Keratinocyte (primary cell): ENCODE results near the gene ZNF23. TPM values are rescaled to one million over a fixed set of nuclear protein-coding genes. Genes with fewer than 3 reads are reported as not detected.
A peak's percentile ranks its signal among the peaks of the same experiment; 100 is the strongest.

Experiments
- DNase-seq: peaks from one replicate; pipeline ENCODE4 v3.0.0-alpha.2; 2011; ENCODE audit warnings: low read depth, missing footprints, low spot score
- FAIRE-seq: peaks from 2 replicates; lab custom pipeline; 2011; peaks lifted over from hg19 to GRCh38; lab: Jason Lieb, UNC
- H2AFZ ChIP-seq: 2 replicates; pipeline ENCODE4 v1.6.0; 2012; ENCODE audit warnings: low read length, control low read depth, inconsistent platforms; ENCODE audit not compliant: control insufficient read depth
- H3K27ac ChIP-seq: 2 replicates; pipeline ENCODE4 v1.5.1; 2011; ENCODE audit warnings: low read length; ENCODE audit not compliant: control insufficient read depth, insufficient read depth
- H3K27me3 ChIP-seq: 3 replicates; pipeline ENCODE4 v1.6.0; 2011; ENCODE audit warnings: low read length; ENCODE audit not compliant: control insufficient read depth, insufficient read depth; ENCODE audit errors: extremely low read depth
- H3K36me3 ChIP-seq, 2 experiments: 2 replicates in 1 of 2; 3 replicates in 1 of 2; pipeline ENCODE4 v1.5.1; 2011; ENCODE audit warnings: low read length in 2 of 2, mild to moderate bottlenecking in 1 of 2; ENCODE audit not compliant: control insufficient read depth in 2 of 2, insufficient read depth in 2 of 2; ENCODE audit errors: extremely low read depth in 1 of 2
- H3K4me1 ChIP-seq: 3 replicates; pipeline ENCODE4 v1.5.1; 2011; ENCODE audit warnings: low read length; ENCODE audit not compliant: control insufficient read depth, insufficient read depth; ENCODE audit errors: extremely low read depth
- H3K4me2 ChIP-seq: 3 replicates; pipeline ENCODE4 v1.6.0; 2011; ENCODE audit warnings: low read depth, low read length; ENCODE audit not compliant: control insufficient read depth, insufficient read depth; ENCODE audit errors: extremely low read depth
- H3K4me3 ChIP-seq, 3 experiments: fragments of 200-600 bp in 1 of 3; sonication (generic) in 1 of 3; 2 replicates in 2 of 3; 3 replicates in 1 of 3; pipeline ENCODE4 v1.5.1; 2011 to 2016; ENCODE audit warnings: low read length in 3 of 3, mild to moderate bottlenecking in 3 of 3, control low read depth in 2 of 3, inconsistent platforms in 1 of 3, low read depth in 1 of 3, mixed read lengths in 1 of 3, mixed run types in 1 of 3, moderate library complexity in 1 of 3; ENCODE audit not compliant: control insufficient read depth in 2 of 3, insufficient read depth in 2 of 3; ENCODE audit errors: extremely low read depth in 1 of 3
- H3K79me2 ChIP-seq: 2 replicates; pipeline ENCODE4 v1.6.0; 2012; ENCODE audit warnings: low read length; ENCODE audit not compliant: control insufficient read depth, insufficient read depth
- H3K9ac ChIP-seq: 3 replicates; pipeline ENCODE4 v1.6.0; 2011; ENCODE audit warnings: low read length; ENCODE audit not compliant: control insufficient read depth, insufficient read depth; ENCODE audit errors: extremely low read depth
- H3K9me1 ChIP-seq: 3 replicates; pipeline ENCODE4 v1.6.0; 2011; ENCODE audit warnings: low read length; ENCODE audit not compliant: control insufficient read depth, insufficient read depth; ENCODE audit errors: extremely low read depth
- H3K9me3 ChIP-seq: 2 replicates; pipeline ENCODE4 v1.5.1; 2012; ENCODE audit warnings: low read depth, low read length; ENCODE audit not compliant: control insufficient read depth
- H4K20me1 ChIP-seq: 3 replicates; pipeline ENCODE4 v1.6.0; 2011; ENCODE audit warnings: low read length; ENCODE audit not compliant: control insufficient read depth, insufficient read depth; ENCODE audit errors: extremely low read depth
- EZH2 ChIP-seq: IDR thresholded peaks from one replicate; pipeline ENCODE4 v1.6.1; 2012; ENCODE audit warnings: inconsistent platforms, mild to moderate bottlenecking, low read length, moderate library complexity
- dilution Hi-C: fragments of 300-500 bp; cut with MboI; formaldehyde crosslinking; loops from one replicate; pipeline ENCODE4 v1.7.0; 2020; ENCODE audit warnings: low sequenced_read_pairs; ENCODE audit not compliant: extremely low pct_ligation_motif_present
- polyA plus RNA-seq, 5 experiments: library from polyadenylated mRNA; depleted of rRNA in 3 of 5; stranded (reverse) in 3 of 5; stranded (forward) in 1 of 5; unstranded in 1 of 5; fragments of >200 nt; gene quantifications; 1 replicate in 1 of 5; 2 replicates in 3 of 5; 3 replicates in 1 of 5; pipeline versions ENCODE4 v1.2.1 to v1.2.3, GENCODE V29; 2011 to 2012; ENCODE audit warnings: missing spikeins in 2 of 5, low read depth in 1 of 5, low replicate concordance in 1 of 5
- TF ChIP-seq, protein P1 (sequence below), 3 experiments: IDR thresholded peaks in 1 of 3; conservative IDR thresholded peaks in 1 of 3; optimal IDR thresholded peaks in 1 of 3; 2 replicates in 2 of 3; 3 replicates in 1 of 3; pipeline versions ENCODE3 to v1.5.1; 2011; ENCODE audit warnings: low read length in 3 of 3, mild to moderate bottlenecking in 3 of 3, moderate library complexity in 2 of 3, control low read depth in 1 of 3, inconsistent platforms in 1 of 3; ENCODE audit not compliant: insufficient read depth in 2 of 3; ENCODE audit errors: extremely low read depth in 1 of 3

The ZNF23 gene
- polyA plus RNA-seq, 1 donor (not counting 4 experiments of a cell fraction or from before 2014, with no cell fraction given): 8.2 TPM

DNA sequence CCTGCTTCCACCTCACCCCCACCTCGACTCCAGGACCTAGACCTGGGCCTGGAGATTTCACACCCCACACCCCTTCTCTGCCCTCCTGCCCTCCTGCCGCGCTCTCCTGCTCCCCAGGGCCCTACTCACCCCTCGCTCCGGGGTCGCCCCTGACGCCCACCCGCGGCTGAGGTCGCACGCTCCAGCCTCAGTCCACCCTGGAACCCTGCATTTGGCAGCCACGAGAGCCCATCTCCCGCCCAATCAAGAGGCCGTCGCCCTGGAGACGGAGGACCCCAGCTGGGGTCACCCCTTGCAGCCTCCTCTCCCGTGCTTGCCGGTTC, 36.3 kb downstream of the ZNF23 start:
- DNase-seq (no peak), FAIRE-seq (no peak)
- Histone ChIP-seq H3K36me3 (no peaks in the 10 kb centered on the region), H3K9me1 (no peaks in the 10 kb centered on the region), H3K79me2 (no peaks in the 10 kb centered on the region), H4K20me1 (no peaks in the 10 kb centered on the region), H3K9me3 (no peaks in the 10 kb centered on the region), H3K4me1 (no peaks in the 10 kb centered on the region), H2AFZ (peak overlapping the region; percentile 73), H3K27me3 (peaks cover 7% of the 10 kb centered on the region), H3K9ac (no peak overlapping the region), H3K4me2 (peak overlapping the region; percentile 78), H3K4me3 (peak overlapping the region; percentile 53 to 74 (median 66)), H3K27ac (no peak overlapping the region)
- dilution Hi-C loops: no loop called here
- TF ChIP-seq, protein P1, sequence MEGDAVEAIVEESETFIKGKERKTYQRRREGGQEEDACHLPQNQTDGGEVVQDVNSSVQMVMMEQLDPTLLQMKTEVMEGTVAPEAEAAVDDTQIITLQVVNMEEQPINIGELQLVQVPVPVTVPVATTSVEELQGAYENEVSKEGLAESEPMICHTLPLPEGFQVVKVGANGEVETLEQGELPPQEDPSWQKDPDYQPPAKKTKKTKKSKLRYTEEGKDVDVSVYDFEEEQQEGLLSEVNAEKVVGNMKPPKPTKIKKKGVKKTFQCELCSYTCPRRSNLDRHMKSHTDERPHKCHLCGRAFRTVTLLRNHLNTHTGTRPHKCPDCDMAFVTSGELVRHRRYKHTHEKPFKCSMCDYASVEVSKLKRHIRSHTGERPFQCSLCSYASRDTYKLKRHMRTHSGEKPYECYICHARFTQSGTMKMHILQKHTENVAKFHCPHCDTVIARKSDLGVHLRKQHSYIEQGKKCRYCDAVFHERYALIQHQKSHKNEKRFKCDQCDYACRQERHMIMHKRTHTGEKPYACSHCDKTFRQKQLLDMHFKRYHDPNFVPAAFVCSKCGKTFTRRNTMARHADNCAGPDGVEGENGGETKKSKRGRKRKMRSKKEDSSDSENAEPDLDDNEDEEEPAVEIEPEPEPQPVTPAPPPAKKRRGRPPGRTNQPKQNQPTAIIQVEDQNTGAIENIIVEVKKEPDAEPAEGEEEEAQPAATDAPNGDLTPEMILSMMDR (optimal IDR thresholded peaks at IDR 0.05 in 1 of 3, IDR thresholded peaks at IDR 0.05 in 1 of 3, conservative IDR thresholded peaks at IDR 0.05 in 1 of 3; ENCODE audit: extremely low read depth in 1 of 3, insufficient read depth in 2 of 3, low read length in 3 of 3): no peak
- TF ChIP-seq EZH2: no peak

DNA sequence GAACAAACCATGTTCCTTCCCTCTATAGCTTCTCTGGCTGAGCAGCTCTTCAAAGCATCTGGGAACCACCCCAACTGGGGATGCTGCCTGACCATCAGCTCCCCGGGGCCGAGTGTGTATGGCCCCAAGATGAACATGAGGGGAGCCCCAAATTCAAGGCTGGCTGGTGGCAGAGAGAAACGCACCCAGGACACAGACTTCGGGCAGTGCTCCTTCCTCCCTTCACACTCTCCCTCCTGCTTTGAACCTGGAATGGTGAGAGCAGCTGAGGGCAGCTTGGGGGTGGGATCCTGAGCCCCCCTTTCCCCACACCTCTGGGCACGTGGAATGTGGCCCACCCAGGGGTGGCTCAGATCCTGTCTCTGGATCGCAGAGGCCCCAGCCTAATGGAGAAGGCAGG, 37.4 kb downstream of the ZNF23 start:
- Histone ChIP-seq H2AFZ (no peak overlapping the region), H4K20me1 (no peaks in the 10 kb centered on the region), H3K4me2 (no peak overlapping the region), H3K4me1 (no peaks in the 10 kb centered on the region), H3K4me3 (no peak overlapping the region), H3K36me3 (no peaks in the 10 kb centered on the region), H3K9me1 (no peaks in the 10 kb centered on the region), H3K9me3 (no peaks in the 10 kb centered on the region), H3K27ac (no peak overlapping the region), H3K79me2 (no peaks in the 10 kb centered on the region), H3K9ac (no peak overlapping the region), H3K27me3 (peaks cover 7% of the 10 kb centered on the region)
- TF ChIP-seq, protein P1 (optimal IDR thresholded peaks at IDR 0.05 in 1 of 3, IDR thresholded peaks at IDR 0.05 in 1 of 3, conservative IDR thresholded peaks at IDR 0.05 in 1 of 3; ENCODE audit: extremely low read depth in 1 of 3, insufficient read depth in 2 of 3, low read length in 3 of 3): no peak
- dilution Hi-C loops: no loop called here
- FAIRE-seq: no peak
- no peak for DNase-seq
